Psoas muscle (tissue), 8 donors: ENCODE measurements around the gene CPVL. TPM values are rescaled to one million over a fixed set of nuclear protein-coding genes. Genes with fewer than 3 reads are reported as not detected.
"Not testable (repeated sequence)": the region's sequence is repeated elsewhere in the genome, so short reads cannot be mapped to it uniquely, and the experiment has no call there.

ENCODE experiments used
- ATAC-seq, 4 donors: fragments of 200-7000 bp; cut with Tn5 transposase; one replicate each; pipeline ENCODE4 v1.9.1; 2020; ENCODE audit warnings: moderate library complexity in 3 of 4, mild to moderate bottlenecking in 2 of 4
- DNase-seq, 2 donors: peaks; one replicate each; pipeline ENCODE4 v3.0.0-alpha.2; 2020
- H3K27ac ChIP-seq: fragments of 200-600 bp; one replicate; pipeline ENCODE4 v1.8.0; 2022
- H3K27me3 ChIP-seq, 3 donors: fragments of 200-600 bp in 1 of 3; one replicate each; pipeline versions ENCODE4 v1.6.1 to v1.8.0; 2013 to 2022; ENCODE audit warnings: low read length in 2 of 3, mild to moderate bottlenecking in 2 of 3, moderate library complexity in 1 of 3; ENCODE audit not compliant: insufficient read depth in 3 of 3
- H3K36me3 ChIP-seq, 2 donors: fragments of 200-600 bp in 1 of 2; one replicate each; pipeline versions ENCODE4 v1.6.1 to v1.8.0; 2013 to 2022; ENCODE audit warnings: low read depth in 1 of 2, mild to moderate bottlenecking in 1 of 2, moderate library complexity in 1 of 2; ENCODE audit not compliant: insufficient read depth in 1 of 2
- H3K4me1 ChIP-seq: fragments of 200-600 bp; one replicate; pipeline ENCODE4 v1.8.0; 2022
- H3K4me3 ChIP-seq: fragments of 200-600 bp; one replicate; pipeline ENCODE4 v1.8.0; 2022; ENCODE audit warnings: mild to moderate bottlenecking
- H3K9me3 ChIP-seq: fragments of 200-600 bp; one replicate; pipeline ENCODE4 v1.8.0; 2022
- CTCF ChIP-seq: fragments of 200-600 bp; IDR thresholded peaks from one replicate; pipeline ENCODE4 v1.8.0; 2022; ENCODE audit warnings: antibody characterized with exemption
- WGBS, 3 donors: extraction: QIAGEN DNeasy Blood & Tissue Kit; methylation state at CpG; one replicate each; pipeline versions ENCODE4 v1.1.6 to v1.1.7; 2013; 5-methylcytosine and 5-hydroxymethylcytosine counted together
- intact Hi-C, 2 donors: fragments of 100-400 bp; cut with DNase I; formaldehyde crosslinking; loops; one replicate each; pipeline versions ENCODE4 v1.11.0 to v1.14.2; 2022
- polyA plus RNA-seq, 3 donors: library from polyadenylated mRNA; stranded (reverse); fragments of 200-250 nt; gene quantifications; one replicate each; pipeline ENCODE4 v1.2.3, GENCODE V29; 2013
- total RNA-seq, 4 donors: library from RNA; stranded (reverse); fragmentation: NEBNext Ultra II Directional in 2 of 4; extraction: Animal tissue kit (Norgen Biotek cat#: 25700) in 2 of 4; gene quantifications; one replicate each; pipeline versions ENCODE4 v1.2.1 to v1.2.4, GENCODE V29; 2021 to 2023
- donor health status: healthy with polysubstance abuse.
- donor health status: DM: no; HTN: no; CAD: no; lungs with moderate emphysema.
- donor health status: Bipolar disorder and iron deficiency.
- donor health status: healthy.
- donor health status: DM: yes; HTN: yes; CAD: no.
- donor health status: DM: no; HTN: no; CAD: no.
- donor health status: DM: no; HTN: no; CAD: no.
- donor health status: DM: yes; HTN: yes; CAD: no.

The CPVL gene
- total and polyA plus RNA-seq, 7 donors: 1.6 to 49.6 (median 6.1) TPM

- no peak for DNase-seq
- WGBS, 3 donors: 92 to 97% (median 95%) methylated on average over 1 of the region's 1 CpG
- Histone ChIP-seq H3K36me3 (no peaks in the 10 kb centered on the region), H3K4me3 (no peak overlapping the region), H3K27me3 (no peaks in the 10 kb centered on the region), H3K4me1 (no peaks in the 10 kb centered on the region), H3K9me3 (no peaks in the 10 kb centered on the region), H3K27ac (no peak overlapping the region)
- no peak for ATAC-seq
- intact Hi-C loops: loop anchor here in 1 of 2 donors (10.0 kb wide), 1 partner anchor 289 kb away; no protein-coding TSS in a partner anchor
- TF ChIP-seq CTCF: no peak
These were observed 30.6 kb downstream of the CPVL start for GRCh38 chr7:29115753-29116152.

GRCh38 chr7:29115130-29115687, 31.1 kb downstream of the CPVL start:
- intact Hi-C loops: loop anchor here in 1 of 2 donors (10.0 kb wide), 1 partner anchor 290 kb away; no protein-coding TSS in a partner anchor

DNA sequence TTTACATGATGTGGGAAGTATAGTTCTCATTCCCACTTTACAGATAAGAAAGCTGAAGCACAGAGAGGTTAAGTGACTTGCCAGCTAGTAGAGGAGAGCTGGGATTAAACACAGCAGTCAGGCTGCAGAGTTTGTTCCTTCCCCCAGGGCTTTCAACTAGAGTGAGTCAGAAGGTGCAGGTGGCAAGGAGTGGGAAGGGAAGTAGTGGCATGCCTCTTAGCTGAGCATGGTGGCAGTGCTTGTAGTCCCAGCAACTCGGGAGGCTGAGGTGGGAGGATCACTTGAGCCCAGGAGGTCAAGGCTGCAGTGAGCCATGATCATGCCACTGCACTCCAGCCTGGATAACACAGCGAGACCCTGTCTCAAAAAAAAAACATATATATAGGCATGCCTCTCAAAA, 32.1 kb downstream of the CPVL start:
- ATAC-seq, H3K4me1 ChIP-seq, H3K27ac ChIP-seq, H3K4me3 ChIP-seq, DNase-seq, H3K27me3 ChIP-seq, H3K36me3 ChIP-seq, H3K9me3 ChIP-seq: not testable (repeated sequence)
- WGBS, 3 donors: 75 to 83% (median 80%) methylated on average over 2 of the region's 2 CpGs
- intact Hi-C loops: loop anchor here (5.0 to 10.0 kb wide), 2 partner anchors 233 to 291 kb away; no protein-coding TSS in a partner anchor

More at GRCh38 chr7:29115130-29115687, 31.1 kb downstream of the CPVL start:
- TF ChIP-seq CTCF: no peak
- Histone ChIP-seq H3K9me3 (no peaks in the 10 kb centered on the region), H3K27ac (no peak overlapping the region), H3K27me3 (no peaks in the 10 kb centered on the region), H3K4me1 (no peaks in the 10 kb centered on the region), H3K36me3 (no peaks in the 10 kb centered on the region), H3K4me3 (no peak overlapping the region)
- DNase-seq (no peak), ATAC-seq (no peak)
- WGBS, 3 donors: 64 to 65% (median 64%) methylated on average over 2 of the region's 2 CpGs

GRCh38 chr7:29113384-29114102, 32.8 kb downstream of the CPVL start:
- 53 to 62% (median 56%) methylated on average over 5 of the region's 5 CpGs for WGBS, 3 donors
- Histone ChIP-seq H3K36me3 (no peaks in the 10 kb centered on the region), H3K27ac (no peak overlapping the region), H3K4me1 (no peaks in the 10 kb centered on the region), H3K27me3 (no peaks in the 10 kb centered on the region), H3K4me3 (no peak overlapping the region), H3K9me3 (no peaks in the 10 kb centered on the region)
- intact Hi-C loops: loop anchor here (5.0 to 10.0 kb wide), 2 partner anchors 234 to 291 kb away; no protein-coding TSS in a partner anchor
- DNase-seq: no peak
- TF ChIP-seq CTCF: peak; percentile 35
- ATAC-seq: peak in 3 of 4 donors; percentile 32 to 50 (median 49)

DNA sequence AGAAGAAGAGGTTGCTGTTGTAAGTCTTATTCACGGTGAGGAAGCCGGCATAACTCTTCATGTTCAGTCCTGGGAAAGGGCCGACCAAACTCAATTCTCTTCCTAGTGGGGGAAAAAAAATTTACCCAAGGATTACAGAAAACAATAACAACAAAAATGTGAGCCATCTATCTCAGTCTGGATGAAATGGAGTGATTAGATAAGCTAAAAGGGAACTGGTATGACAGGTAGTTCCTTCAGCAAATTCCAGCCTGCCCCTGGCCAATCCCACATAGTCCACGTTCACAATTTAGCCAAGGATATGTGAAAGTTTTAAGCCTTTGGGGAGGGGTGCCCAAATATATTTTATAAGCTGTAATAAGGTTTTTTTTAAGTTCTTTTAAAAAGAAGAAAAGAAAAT, 33.6 kb downstream of the CPVL start:
- intact Hi-C loops: loop anchor here (5.0 to 10.0 kb wide), 2 partner anchors 235 to 292 kb away; no protein-coding TSS in a partner anchor
- no peaks in the 10 kb centered on the region for H3K36me3 ChIP-seq
- H3K27ac ChIP-seq: no peak overlapping the region
- TF ChIP-seq CTCF: no peak
- no peak overlapping the region for H3K4me3 ChIP-seq
- H3K4me1 ChIP-seq: no peaks in the 10 kb centered on the region
- H3K27me3 ChIP-seq: no peaks in the 10 kb centered on the region
- ATAC-seq: no peak
- no peak for DNase-seq
- H3K9me3 ChIP-seq: no peaks in the 10 kb centered on the region
- 83 to 95% (median 92%) methylated on average over 4 of the region's 4 CpGs for WGBS, 3 donors
